ENCODE results near the gene CA12. TPM values are rescaled to one million over a fixed set of nuclear protein-coding genes. Genes with fewer than 3 reads are reported as not detected.

The CA12 gene
- total and polyA plus RNA-seq, 10 of the 15 experiments (the other 5 are each of a cell fraction or from before 2014, with no cell fraction given) = 0.03 to 0.10 TPM; not detected in 8

DNA sequence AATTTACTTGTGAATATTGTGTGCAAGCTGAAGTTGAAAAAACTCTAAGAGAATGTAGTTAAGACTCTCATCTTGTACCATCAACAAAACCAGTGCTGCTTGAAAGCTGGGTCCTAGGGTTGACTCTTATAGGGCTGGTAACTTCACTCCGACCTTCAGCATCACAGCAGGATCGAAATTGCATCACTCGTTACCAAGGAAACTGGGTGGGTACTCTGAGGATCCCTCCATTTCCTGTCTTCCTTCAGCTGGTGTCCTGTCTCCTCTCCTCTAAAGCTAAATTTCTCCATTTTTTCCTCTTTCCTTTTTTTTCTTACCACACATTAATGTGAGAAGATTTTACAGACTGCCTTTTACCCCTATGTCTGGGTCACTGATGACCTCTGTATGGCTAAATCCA lies 107.2 kb downstream of the CA12 start:
- H3K79me2 ChIP-seq (ENCODE audit: control insufficient read depth, insufficient read depth, low read length) = no peaks in the 10 kb centered on the region
- H3K9ac ChIP-seq (ENCODE audit: control insufficient read depth, insufficient read depth, low read length) = no peak overlapping the region
- intact Hi-C loops (cut with micrococcal nuclease; ENCODE audit: unreplicated experiment) = loop anchor here (10.0 kb wide), 1 partner anchor 120 kb away; the partner anchor contains the start of gene RPS27L
- H3K4me1 ChIP-seq (ENCODE audit: control insufficient read depth, insufficient read depth, low read length) = peaks cover 4% of the 10 kb centered on the region; the same call in 1 of the 2 replicates
- in situ Hi-C loops (cut with MboI) = no loop called here
- RAD21 ChIA-PET (ENCODE audit: unreplicated experiment) = no interaction called here
- POLR2A ChIA-PET = no interaction called here
- no peak overlapping the region for H3K27ac ChIP-seq (ENCODE audit: control insufficient read depth, insufficient read depth)
- H3K27me3 ChIP-seq (replicated peaks in 1 of 2; ENCODE audit: control insufficient read depth in 2 of 2, insufficient read depth in 2 of 2, low read length in 1 of 2) = no peaks in the 10 kb centered on the region
- SMC1A ChIA-PET (ENCODE audit: uncharacterized antibody, unreplicated experiment) = interaction anchor here (1.8 to 2.6 kb wide), 3 partner anchors 64 to 130 kb away, joined by 6 to 9 read pairs (median 8); no protein-coding TSS in a partner anchor
- TF ChIP-seq CREM (IDR thresholded peaks at IDR 0.05; ENCODE audit: low read depth) (no peak), RUNX3 (IDR thresholded peaks at IDR 0.05; ENCODE audit: low read length) (no peak)
- 98% methylated on average over 3 of the region's 3 CpGs for WGBS (ENCODE audit: insufficient coverage, insufficient replicate concordance, low lambda C conversion rate, missing lambda C conversion rate)
- H3K4me3 ChIP-seq = no peak overlapping the region
- DNase-seq (ENCODE audit: low read depth, low spot score) = no peak
- no peak overlapping the region for H2AFZ ChIP-seq (ENCODE audit: control insufficient read depth, low read depth, low read length)
- no peak overlapping the region for H3K4me2 ChIP-seq (ENCODE audit: control insufficient read depth, insufficient read depth)
- no peaks in the 10 kb centered on the region for H3K9me3 ChIP-seq (replicated peaks; ENCODE audit: control insufficient read depth, insufficient read depth, low read length)
- CTCF ChIA-PET = interaction anchor here (1.2 to 3.2 kb wide), 3 partner anchors 78 to 227 kb away, joined by 4 to 13 read pairs (median 5); no protein-coding TSS in a partner anchor
- no peak for ATAC-seq
- FAIRE-seq = no peak
- BruUV-seq (replicated peaks) = no TSS peak
- H3K36me3 ChIP-seq (ENCODE audit: control insufficient read depth in 2 of 2, insufficient read depth in 2 of 2, low read length in 1 of 2) = no peaks in the 10 kb centered on the region
- no peaks in the 10 kb centered on the region for H4K20me1 ChIP-seq (ENCODE audit: control insufficient read depth, insufficient read depth)

Other genes starting within 250 kb of the CA12 start
- 141 and 166 TPM in 2 replicates for gene RPS27L, start 224.4 kb downstream of the CA12 start, total RNA-seq (2014; rRNA removed)
- 169 and 170 TPM in 2 replicates for gene RPS27L, start 224.4 kb downstream of the CA12 start, total RNA-seq (2014; rRNA removed; fragmentation: Illumina TruSeq; extraction: Trizol)
- 144 and 145 TPM in 2 replicates for gene RPS27L, start 224.4 kb downstream of the CA12 start, total RNA-seq (2021)
- 265 and 363 TPM in 2 replicates for gene RPS27L, start 224.4 kb downstream of the CA12 start, polyA plus RNA-seq (2011; rRNA removed)
- 133 and 151 TPM in 2 replicates for gene RPS27L, start 224.4 kb downstream of the CA12 start, polyA plus RNA-seq (2014; fragmentation: Illumina TruSeq; extraction: Trizol)
- 100 to 1,000 TPM; 468 to 596 TPM for gene RPS27L, start 224.4 kb downstream of the CA12 start, polyA plus RNA-seq (2014; fragmentation: Nextera tagmentation; extraction: Ambion mirVana)
- 157 and 175 TPM in 2 replicates for gene RPS27L, start 224.4 kb downstream of the CA12 start, polyA plus RNA-seq (2014; rRNA removed)
- gene RPS27L, start 224.4 kb downstream of the CA12 start, polyA plus RNA-seq (2016; fragmentation: Nextera tagmentation; extraction: Ambion mirVana) = 100 to 1,000 TPM; 968 to 970 TPM
- gene RAB8B, start 192.2 kb downstream of the CA12 start, total RNA-seq (2014; rRNA removed) = 52.0 and 71.2 TPM in 2 replicates
- 98.5 and 104 TPM in 2 replicates for gene RAB8B, start 192.2 kb downstream of the CA12 start, total RNA-seq (2014; rRNA removed; fragmentation: Illumina TruSeq; extraction: Trizol)
- 71.7 and 73.1 TPM in 2 replicates for gene RAB8B, start 192.2 kb downstream of the CA12 start, total RNA-seq (2021)
- 76.0 and 120 TPM in 2 replicates for gene RAB8B, start 192.2 kb downstream of the CA12 start, polyA plus RNA-seq (2011; rRNA removed)
- gene RAB8B, start 192.2 kb downstream of the CA12 start, polyA plus RNA-seq (2014; fragmentation: Illumina TruSeq; extraction: Trizol) = 76.4 and 123 TPM in 2 replicates
- gene RAB8B, start 192.2 kb downstream of the CA12 start, polyA plus RNA-seq (2014; fragmentation: Nextera tagmentation; extraction: Ambion mirVana) = 10 to 100 TPM; 17.8 to 26.0 TPM
- 49.0 and 53.4 TPM in 2 replicates for gene RAB8B, start 192.2 kb downstream of the CA12 start, polyA plus RNA-seq (2014; rRNA removed)
- gene RAB8B, start 192.2 kb downstream of the CA12 start, polyA plus RNA-seq (2016; fragmentation: Nextera tagmentation; extraction: Ambion mirVana) = 10 to 100 TPM; 64.0 to 66.3 TPM
- 8.8 and 9.8 TPM in 2 replicates for gene APH1B, start 104.2 kb downstream of the CA12 start, total RNA-seq (2014; rRNA removed)
- gene APH1B, start 104.2 kb downstream of the CA12 start, total RNA-seq (2014; rRNA removed; fragmentation: Illumina TruSeq; extraction: Trizol) = 8.8 and 9.1 TPM in 2 replicates
- 11.5 and 14.3 TPM in 2 replicates for gene APH1B, start 104.2 kb downstream of the CA12 start, total RNA-seq (2021)
- 5.0 and 6.1 TPM in 2 replicates for gene APH1B, start 104.2 kb downstream of the CA12 start, polyA plus RNA-seq (2011; rRNA removed)
- gene APH1B, start 104.2 kb downstream of the CA12 start, polyA plus RNA-seq (2014; fragmentation: Illumina TruSeq; extraction: Trizol) = 7.9 and 11.2 TPM in 2 replicates
- 10 to 100 TPM; 12.9 to 17.6 TPM for gene APH1B, start 104.2 kb downstream of the CA12 start, polyA plus RNA-seq (2014; fragmentation: Nextera tagmentation; extraction: Ambion mirVana)
- gene APH1B, start 104.2 kb downstream of the CA12 start, polyA plus RNA-seq (2014; rRNA removed) = 6.3 and 9.3 TPM in 2 replicates
- gene APH1B, start 104.2 kb downstream of the CA12 start, polyA plus RNA-seq (2016; fragmentation: Nextera tagmentation; extraction: Ambion mirVana) = 10 to 100 TPM; 14.4 to 20.8 TPM
- gene USP3, start 122.7 kb upstream of the CA12 start, total RNA-seq (2014; rRNA removed) = 47.1 and 49.8 TPM in 2 replicates
- 58.8 and 61.3 TPM in 2 replicates for gene USP3, start 122.7 kb upstream of the CA12 start, total RNA-seq (2014; rRNA removed; fragmentation: Illumina TruSeq; extraction: Trizol)
- 64.5 and 65.1 TPM in 2 replicates for gene USP3, start 122.7 kb upstream of the CA12 start, total RNA-seq (2021)
- gene USP3, start 122.7 kb upstream of the CA12 start, polyA plus RNA-seq (2011; rRNA removed) = 50.3 and 54.0 TPM in 2 replicates
- gene USP3, start 122.7 kb upstream of the CA12 start, polyA plus RNA-seq (2014; fragmentation: Illumina TruSeq; extraction: Trizol) = 52.6 and 58.7 TPM in 2 replicates
- 10 to 100 TPM; 23.8 to 45.7 TPM for gene USP3, start 122.7 kb upstream of the CA12 start, polyA plus RNA-seq (2014; fragmentation: Nextera tagmentation; extraction: Ambion mirVana)
- gene USP3, start 122.7 kb upstream of the CA12 start, polyA plus RNA-seq (2014; rRNA removed) = 30.1 and 31.9 TPM in 2 replicates
- gene USP3, start 122.7 kb upstream of the CA12 start, polyA plus RNA-seq (2016; fragmentation: Nextera tagmentation; extraction: Ambion mirVana) = 10 to 100 TPM; 48.0 to 54.0 TPM
- 0.62 and 0.87 TPM in 2 replicates for gene FBXL22, start 215.5 kb upstream of the CA12 start, total RNA-seq (2014; rRNA removed)
- gene FBXL22, start 215.5 kb upstream of the CA12 start, total RNA-seq (2014; rRNA removed; fragmentation: Illumina TruSeq; extraction: Trizol) = 0.28 and 0.40 TPM in 2 replicates
- 0.45 and 0.82 TPM in 2 replicates for gene FBXL22, start 215.5 kb upstream of the CA12 start, total RNA-seq (2021)
- gene FBXL22, start 215.5 kb upstream of the CA12 start, polyA plus RNA-seq (2011; rRNA removed) = 0.10 and 0.24 TPM in 2 replicates
- gene FBXL22, start 215.5 kb upstream of the CA12 start, polyA plus RNA-seq (2014; fragmentation: Illumina TruSeq; extraction: Trizol) = 0.24 and 0.41 TPM in 2 replicates
- gene FBXL22, start 215.5 kb upstream of the CA12 start, polyA plus RNA-seq (2014; fragmentation: Nextera tagmentation; extraction: Ambion mirVana) = under 1 TPM; 0.05 to 0.07 TPM
- 0.34 and 0.67 TPM in 2 replicates for gene FBXL22, start 215.5 kb upstream of the CA12 start, polyA plus RNA-seq (2014; rRNA removed)
- 1 to 10 TPM; 2.4 to 2.6 TPM for gene FBXL22, start 215.5 kb upstream of the CA12 start, polyA plus RNA-seq (2016; fragmentation: Nextera tagmentation; extraction: Ambion mirVana)